ENCODE data around the gene ADCY5.

- no peak for TF ChIP-seq EZH2 (IDR thresholded peaks at IDR 0.05; ENCODE audit: borderline replicate concordance, low read depth, low read length, severe bottlenecking)
- TF ChIP-seq, protein P1, sequence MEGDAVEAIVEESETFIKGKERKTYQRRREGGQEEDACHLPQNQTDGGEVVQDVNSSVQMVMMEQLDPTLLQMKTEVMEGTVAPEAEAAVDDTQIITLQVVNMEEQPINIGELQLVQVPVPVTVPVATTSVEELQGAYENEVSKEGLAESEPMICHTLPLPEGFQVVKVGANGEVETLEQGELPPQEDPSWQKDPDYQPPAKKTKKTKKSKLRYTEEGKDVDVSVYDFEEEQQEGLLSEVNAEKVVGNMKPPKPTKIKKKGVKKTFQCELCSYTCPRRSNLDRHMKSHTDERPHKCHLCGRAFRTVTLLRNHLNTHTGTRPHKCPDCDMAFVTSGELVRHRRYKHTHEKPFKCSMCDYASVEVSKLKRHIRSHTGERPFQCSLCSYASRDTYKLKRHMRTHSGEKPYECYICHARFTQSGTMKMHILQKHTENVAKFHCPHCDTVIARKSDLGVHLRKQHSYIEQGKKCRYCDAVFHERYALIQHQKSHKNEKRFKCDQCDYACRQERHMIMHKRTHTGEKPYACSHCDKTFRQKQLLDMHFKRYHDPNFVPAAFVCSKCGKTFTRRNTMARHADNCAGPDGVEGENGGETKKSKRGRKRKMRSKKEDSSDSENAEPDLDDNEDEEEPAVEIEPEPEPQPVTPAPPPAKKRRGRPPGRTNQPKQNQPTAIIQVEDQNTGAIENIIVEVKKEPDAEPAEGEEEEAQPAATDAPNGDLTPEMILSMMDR (IDR thresholded peaks at IDR 0.05; ENCODE audit: borderline replicate concordance, extremely low read depth, low read length, poor library complexity, severe bottlenecking), result no peak
Observed at GRCh38 chr3:123491966-123492587, 43.2 kb upstream of the ADCY5 start.
